Measurements from ENCODE around the gene MFAP2. TPM values are rescaled to one million over a fixed set of nuclear protein-coding genes. Genes with fewer than 3 reads are reported as not detected.
"Not testable (repeated sequence)": the region's sequence is repeated elsewhere in the genome, so short reads cannot be mapped to it uniquely, and the experiment has no call there.

MFAP2 gene
- total RNA-seq, 2 donors from 2014 or later = 120 to 170 TPM

DNA sequence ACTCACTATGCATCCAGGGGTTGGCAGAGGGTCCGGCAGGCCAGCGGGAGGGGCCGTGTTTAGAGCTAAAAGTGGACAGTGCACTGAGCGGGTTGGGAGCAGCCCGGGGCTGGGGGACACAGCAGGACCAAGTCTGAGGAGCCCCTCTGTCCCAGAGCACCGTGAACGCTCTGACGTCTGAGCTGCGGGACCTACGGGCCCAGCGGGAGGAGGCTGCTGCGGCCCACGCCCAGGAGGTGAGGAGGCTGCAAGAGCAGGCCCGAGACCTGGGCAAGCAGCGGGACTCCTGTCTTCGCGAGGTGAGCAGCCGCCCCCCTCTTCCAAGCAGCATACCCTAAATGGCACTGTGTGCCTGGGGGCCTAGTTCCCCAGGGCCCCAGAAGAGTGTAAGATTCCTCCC, 25.8 kb downstream of the MFAP2 start:
- Histone ChIP-seq H3K4me1 (ENCODE audit: control insufficient read depth, insufficient read depth, low read length) (no peaks in the 10 kb centered on the region), H3K4me3 (ENCODE audit: low read length) (no peak overlapping the region), H3K36me3 (ENCODE audit: control insufficient read depth, insufficient read depth, low read length) (peaks cover 5% of the 10 kb centered on the region), H3K9me3 (ENCODE audit: control insufficient read depth, low read length) (no peaks in the 10 kb centered on the region), H3K9ac (ENCODE audit: extremely low read depth, low read length, poor library complexity, severe bottlenecking) (no peak overlapping the region), H3K27me3 (ENCODE audit: control insufficient read depth, insufficient read depth, low read length, poor library complexity, severe bottlenecking) (no peaks in the 10 kb centered on the region), H3K27ac (ENCODE audit: low read depth, low read length) (no peak overlapping the region)
- DNase-seq = no peak
- H3K9me3 Mint-ChIP-seq = no peaks in the 10 kb centered on the region
- WGBS, 2 experiments (ENCODE audit: insufficient coverage in 1 of 2, insufficient read length in 1 of 2) = 94 to 95% methylated on average over 13 to 18 of the region's 18 CpGs
- no peak overlapping the region for H3K27ac Mint-ChIP-seq
- peaks cover 22% of the 10 kb centered on the region for H3K36me3 Mint-ChIP-seq (ENCODE audit: low read depth)
- no peaks in the 10 kb centered on the region for H3K27me3 Mint-ChIP-seq (ENCODE audit: insufficient read depth)
- no peak overlapping the region for H3K4me3 Mint-ChIP-seq
- TF ChIP-seq, protein P1, sequence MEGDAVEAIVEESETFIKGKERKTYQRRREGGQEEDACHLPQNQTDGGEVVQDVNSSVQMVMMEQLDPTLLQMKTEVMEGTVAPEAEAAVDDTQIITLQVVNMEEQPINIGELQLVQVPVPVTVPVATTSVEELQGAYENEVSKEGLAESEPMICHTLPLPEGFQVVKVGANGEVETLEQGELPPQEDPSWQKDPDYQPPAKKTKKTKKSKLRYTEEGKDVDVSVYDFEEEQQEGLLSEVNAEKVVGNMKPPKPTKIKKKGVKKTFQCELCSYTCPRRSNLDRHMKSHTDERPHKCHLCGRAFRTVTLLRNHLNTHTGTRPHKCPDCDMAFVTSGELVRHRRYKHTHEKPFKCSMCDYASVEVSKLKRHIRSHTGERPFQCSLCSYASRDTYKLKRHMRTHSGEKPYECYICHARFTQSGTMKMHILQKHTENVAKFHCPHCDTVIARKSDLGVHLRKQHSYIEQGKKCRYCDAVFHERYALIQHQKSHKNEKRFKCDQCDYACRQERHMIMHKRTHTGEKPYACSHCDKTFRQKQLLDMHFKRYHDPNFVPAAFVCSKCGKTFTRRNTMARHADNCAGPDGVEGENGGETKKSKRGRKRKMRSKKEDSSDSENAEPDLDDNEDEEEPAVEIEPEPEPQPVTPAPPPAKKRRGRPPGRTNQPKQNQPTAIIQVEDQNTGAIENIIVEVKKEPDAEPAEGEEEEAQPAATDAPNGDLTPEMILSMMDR (conservative IDR thresholded peaks at IDR 0.05) = no peak
- no peaks in the 10 kb centered on the region for H3K4me1 Mint-ChIP-seq

DNA sequence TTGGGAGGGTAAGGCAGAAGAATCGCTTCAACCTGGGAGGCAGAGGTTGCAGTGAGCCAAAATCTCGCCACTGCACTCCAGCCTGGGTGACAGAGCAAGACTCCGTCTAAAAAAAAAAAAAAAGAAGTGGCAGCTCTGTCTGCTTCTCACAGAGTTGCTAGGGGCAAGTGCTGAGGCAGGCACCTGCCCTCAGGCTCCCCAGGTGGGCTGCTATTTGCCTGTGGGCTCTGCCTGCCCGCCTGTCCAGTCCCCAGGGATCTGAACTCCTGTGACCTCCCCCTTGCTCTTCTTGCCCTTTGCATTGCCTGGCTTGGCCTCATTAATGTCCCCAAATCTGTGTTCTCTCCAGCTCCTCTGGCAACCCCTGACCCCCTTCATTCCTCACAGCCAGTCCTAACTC, 28.0 kb downstream of the MFAP2 start:
- not testable (repeated sequence) for DNase-seq; H3K9me3 Mint-ChIP-seq; H3K27me3 Mint-ChIP-seq (ENCODE audit: insufficient read depth); H3K9me3 ChIP-seq (ENCODE audit: control insufficient read depth, low read length); H3K27ac ChIP-seq (ENCODE audit: low read depth, low read length); H3K27ac Mint-ChIP-seq; H3K36me3 ChIP-seq (ENCODE audit: control insufficient read depth, insufficient read depth, low read length); H3K4me1 Mint-ChIP-seq; H3K4me1 ChIP-seq (ENCODE audit: control insufficient read depth, insufficient read depth, low read length); H3K27me3 ChIP-seq (ENCODE audit: control insufficient read depth, insufficient read depth, low read length, poor library complexity, severe bottlenecking); H3K4me3 Mint-ChIP-seq; H3K9ac ChIP-seq (ENCODE audit: extremely low read depth, low read length, poor library complexity, severe bottlenecking); H3K4me3 ChIP-seq (ENCODE audit: low read length)
- peaks cover 17% of the 10 kb centered on the region for H3K36me3 Mint-ChIP-seq (ENCODE audit: low read depth)
- WGBS, 2 experiments (ENCODE audit: insufficient coverage in 1 of 2, insufficient read length in 1 of 2) = 89 to 95% methylated on average over 4 of the region's 4 CpGs

DNA sequence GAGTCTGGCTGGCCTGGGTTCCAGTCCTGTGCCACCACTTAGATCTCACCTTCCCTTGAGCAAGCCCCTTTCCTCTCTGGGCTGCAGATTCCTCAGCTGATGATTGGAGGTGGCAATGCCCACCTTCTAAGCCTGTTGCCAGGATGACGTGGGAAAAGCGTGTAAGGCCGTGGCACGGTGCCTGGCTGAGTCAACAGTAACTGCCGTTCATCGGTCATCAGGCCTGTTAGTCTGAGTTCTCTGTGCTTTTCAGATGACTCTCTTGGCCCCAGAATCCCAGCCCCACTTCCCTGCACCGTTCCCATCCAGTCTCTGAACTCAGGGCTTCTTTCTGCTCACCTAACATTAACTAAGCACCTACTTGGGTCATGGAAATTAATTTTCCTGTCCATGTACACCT, 31.4 kb downstream of the MFAP2 start:
- not testable (repeated sequence) for H3K27ac Mint-ChIP-seq; H3K9me3 ChIP-seq (ENCODE audit: control insufficient read depth, low read length); DNase-seq; H3K4me1 Mint-ChIP-seq; H3K36me3 ChIP-seq (ENCODE audit: control insufficient read depth, insufficient read depth, low read length); H3K4me3 ChIP-seq (ENCODE audit: low read length); H3K27me3 ChIP-seq (ENCODE audit: control insufficient read depth, insufficient read depth, low read length, poor library complexity, severe bottlenecking); H3K27me3 Mint-ChIP-seq (ENCODE audit: insufficient read depth); H3K4me3 Mint-ChIP-seq; H3K9ac ChIP-seq (ENCODE audit: extremely low read depth, low read length, poor library complexity, severe bottlenecking); H3K4me1 ChIP-seq (ENCODE audit: control insufficient read depth, insufficient read depth, low read length); H3K9me3 Mint-ChIP-seq; H3K27ac ChIP-seq (ENCODE audit: low read depth, low read length)
- H3K36me3 Mint-ChIP-seq (ENCODE audit: low read depth) = peaks cover 15% of the 10 kb centered on the region
- 90 to 96% methylated on average over 6 to 7 of the region's 7 CpGs for WGBS, 2 experiments (ENCODE audit: insufficient coverage in 1 of 2, insufficient read length in 1 of 2)

DNA sequence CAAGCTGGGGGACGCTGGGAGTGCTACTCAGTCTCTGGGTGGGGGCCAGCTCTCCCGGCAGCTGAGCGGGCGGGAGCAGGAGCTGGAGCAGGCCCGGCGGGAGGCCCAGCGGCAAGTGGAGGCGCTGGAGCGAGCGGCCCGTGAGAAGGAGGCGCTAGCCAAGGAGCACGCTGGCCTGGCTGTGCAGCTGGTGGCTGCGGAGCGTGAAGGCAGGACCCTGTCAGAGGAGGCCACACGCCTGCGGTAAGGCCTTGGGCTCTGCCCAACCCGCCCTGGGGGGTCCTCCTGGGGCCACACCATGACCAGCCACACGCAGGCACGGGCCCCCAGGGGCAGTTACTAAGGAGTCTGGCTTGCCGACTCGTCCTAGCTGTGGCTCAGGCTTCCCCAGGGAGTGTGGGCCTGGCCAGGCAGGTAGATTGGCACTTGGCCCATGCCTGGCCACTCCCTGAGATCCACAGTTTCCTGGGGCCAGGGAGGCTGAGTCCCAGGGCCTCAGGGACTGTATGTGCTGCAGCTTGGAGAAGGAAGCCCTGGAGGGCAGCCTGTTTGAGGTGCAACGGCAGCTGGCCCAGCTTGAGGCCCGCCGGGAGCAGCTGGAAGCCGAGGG, 32.0 kb downstream of the MFAP2 start:
- not testable (repeated sequence) for H3K27ac ChIP-seq (ENCODE audit: low read depth, low read length); H3K9me3 Mint-ChIP-seq; H3K27me3 ChIP-seq (ENCODE audit: control insufficient read depth, insufficient read depth, low read length, poor library complexity, severe bottlenecking); DNase-seq; H3K9ac ChIP-seq (ENCODE audit: extremely low read depth, low read length, poor library complexity, severe bottlenecking); H3K27me3 Mint-ChIP-seq (ENCODE audit: insufficient read depth); H3K27ac Mint-ChIP-seq; H3K4me1 ChIP-seq (ENCODE audit: control insufficient read depth, insufficient read depth, low read length); H3K36me3 ChIP-seq (ENCODE audit: control insufficient read depth, insufficient read depth, low read length); H3K4me3 ChIP-seq (ENCODE audit: low read length); H3K4me1 Mint-ChIP-seq; H3K4me3 Mint-ChIP-seq; H3K9me3 ChIP-seq (ENCODE audit: control insufficient read depth, low read length)
- WGBS, 2 experiments (ENCODE audit: insufficient coverage in 1 of 2, insufficient read length in 1 of 2) = 95 to 97% methylated on average over 22 to 26 of the region's 26 CpGs
- peaks cover 15% of the 10 kb centered on the region for H3K36me3 Mint-ChIP-seq (ENCODE audit: low read depth)

Measured in endodermal cell (in vitro differentiated cells).